GM12878 (cell line): ENCODE data around the gene TMEM18. TPM values are rescaled to one million over a fixed set of nuclear protein-coding genes. Genes with fewer than 3 reads are reported as not detected.

Experiments used
- ATAC-seq: fragments of 200-7000 bp; cut with Tn5 transposase; 3 replicates; pipeline ENCODE4 v1.9.1; 2020; ENCODE audit warnings: mild to moderate bottlenecking, moderate library complexity
- BruUV-seq: library from RNA; stranded (reverse); fragments of 400-500 nt; replicated peaks from 2 replicates; lab custom pipeline; 2021; lab: Mats Ljungman, UMichigan
- CTCF ChIA-PET: fragments of 300-600 bp; sonication (Branson Sonifier 250); formaldehyde crosslinking; extraction: SDS; loops from one replicate; lab custom pipeline; 2021; ENCODE audit warnings: inconsistent platforms; lab: Yijun Ruan, JAX
- POLR2A ChIA-PET: fragments of 350-600 bp; formaldehyde crosslinking; extraction: SDS; loops from one replicate; lab custom pipeline; 2021; ENCODE audit warnings: inconsistent platforms; lab: Charles Lee
- RAD21 ChIA-PET: fragments of 300-600 bp; sonication (Branson Sonifier 250); formaldehyde crosslinking; loops from one replicate; lab custom pipeline; 2023; ENCODE audit warnings: antibody characterized with exemption; ENCODE audit not compliant: unreplicated experiment; lab: Charles Lee
- SMC1A ChIA-PET: fragments of 300-600 bp; sonication (Branson Sonifier 250); formaldehyde crosslinking; loops from one replicate; lab custom pipeline; 2023; ENCODE audit not compliant: unreplicated experiment, uncharacterized antibody; lab: Charles Lee
- DNase-seq: peaks from one replicate; pipeline ENCODE4 v3.0.0-alpha.2; 2011; ENCODE audit warnings: low read depth, low spot score
- FAIRE-seq: peaks from 3 replicates; lab custom pipeline; 2011; peaks lifted over from hg19 to GRCh38; lab: Jason Lieb, UNC
- H2AFZ ChIP-seq: 2 replicates; pipeline ENCODE4 v1.6.0; 2011; ENCODE audit warnings: low read depth, low read length, control low read depth; ENCODE audit not compliant: control insufficient read depth
- H3K27ac ChIP-seq: 2 replicates; pipeline ENCODE4 v1.5.1; 2011; ENCODE audit warnings: control low read depth; ENCODE audit not compliant: control insufficient read depth, insufficient read depth
- H3K27me3 ChIP-seq, 2 experiments: replicated peaks in 1 of 2; 2 replicates each; pipeline versions ENCODE4 v1.6.0 to v1.6.1; 2011; ENCODE audit warnings: low read length in 1 of 2; ENCODE audit not compliant: control insufficient read depth in 2 of 2, insufficient read depth in 2 of 2
- H3K36me3 ChIP-seq, 2 experiments: 2 replicates each; pipeline ENCODE4 v1.5.1; 2011; ENCODE audit warnings: low read length in 1 of 2; ENCODE audit not compliant: control insufficient read depth in 2 of 2, insufficient read depth in 2 of 2
- H3K4me1 ChIP-seq: 2 replicates; pipeline ENCODE4 v1.6.1; 2011; ENCODE audit warnings: mild to moderate bottlenecking, low read length, moderate library complexity, mixed read lengths; ENCODE audit not compliant: control insufficient read depth, insufficient read depth
- H3K4me2 ChIP-seq: 2 replicates; pipeline ENCODE4 v1.6.0; 2011; ENCODE audit warnings: control low read depth; ENCODE audit not compliant: control insufficient read depth, insufficient read depth
- H3K4me3 ChIP-seq: fragments of 200-600 bp; sonication (generic); 2 replicates; pipeline ENCODE4 v1.5.1; 2016
- H3K79me2 ChIP-seq: 2 replicates; pipeline ENCODE4 v1.6.0; 2011; ENCODE audit warnings: low read length; ENCODE audit not compliant: control insufficient read depth, insufficient read depth
- H3K9ac ChIP-seq: 2 replicates; pipeline ENCODE4 v1.8.0; 2011; ENCODE audit warnings: low read length, control low read depth, mixed read lengths; ENCODE audit not compliant: control insufficient read depth, insufficient read depth
- H3K9me3 ChIP-seq: replicated peaks from 3 replicates; pipeline ENCODE4 v1.5.1; 2011; ENCODE audit warnings: mild to moderate bottlenecking, low read length; ENCODE audit not compliant: control insufficient read depth, insufficient read depth
- H4K20me1 ChIP-seq: 2 replicates; pipeline ENCODE4 v1.6.0; 2011; ENCODE audit not compliant: control insufficient read depth, insufficient read depth
- BCLAF1 ChIP-seq: fragments of 450-650 bp; IDR thresholded peaks from 2 replicates; pipeline ENCODE4 v1.6.1; 2017; ENCODE audit warnings: antibody characterized with exemption, mild to moderate bottlenecking, moderate library complexity
- EGR1 ChIP-seq, 2 experiments: IDR thresholded peaks; 1 replicate in 1 of 2; 2 replicates in 1 of 2; pipeline ENCODE4 v1.6.1; 2011 to 2012; ENCODE audit warnings: low read depth in 2 of 2, low read length in 2 of 2, borderline replicate concordance in 1 of 2, mild to moderate bottlenecking in 1 of 2, moderate library complexity in 1 of 2
- FOXM1 ChIP-seq: IDR thresholded peaks from 2 replicates; pipeline ENCODE4 v1.6.1; 2012; ENCODE audit warnings: low read depth, mild to moderate bottlenecking, inconsistent platforms, low read length, moderate library complexity
- JUNB ChIP-seq: IDR thresholded peaks from 2 replicates; pipeline ENCODE4 v1.6.1; 2016; ENCODE audit warnings: antibody characterized with exemption, mild to moderate bottlenecking
- MYC ChIP-seq: IDR thresholded peaks from 2 replicates; pipeline ENCODE4 v1.6.1; 2011; ENCODE audit warnings: mild to moderate bottlenecking, low read length, moderate library complexity, inconsistent platforms; ENCODE audit not compliant: insufficient read depth, insufficient replicate concordance, insufficient read length, severe bottlenecking
- NR2C1 ChIP-seq: fragments of 450-650 bp; IDR thresholded peaks from 2 replicates; pipeline ENCODE4 v1.6.1; 2017; ENCODE audit warnings: antibody characterized with exemption, mild to moderate bottlenecking, moderate library complexity
- PAX8 ChIP-seq: fragments of 450-650 bp; IDR thresholded peaks from 2 replicates; pipeline ENCODE4 v1.6.1; 2017; ENCODE audit warnings: mild to moderate bottlenecking, moderate library complexity
- SPI1 ChIP-seq: IDR thresholded peaks from 2 replicates; pipeline ENCODE4 v1.6.1; 2011; ENCODE audit warnings: low read depth, mild to moderate bottlenecking, low read length, moderate library complexity, borderline replicate concordance; ENCODE audit not compliant: insufficient read depth
- TAF1 ChIP-seq: IDR thresholded peaks from 2 replicates; pipeline ENCODE4 v1.6.1; 2011; ENCODE audit warnings: mild to moderate bottlenecking, low read depth, low read length, borderline replicate concordance
- TBL1XR1 ChIP-seq: IDR thresholded peaks from 2 replicates; pipeline ENCODE4 v1.6.1; 2012; ENCODE audit warnings: low read depth, low read length, improper control_type of control experiment
- TCF12 ChIP-seq: IDR thresholded peaks from 2 replicates; pipeline ENCODE4 v1.6.1; 2011; ENCODE audit warnings: low read depth, mild to moderate bottlenecking, low read length
- YBX1 ChIP-seq: fragments of 450-650 bp; IDR thresholded peaks from 2 replicates; pipeline ENCODE4 v1.6.1; 2016; ENCODE audit warnings: antibody characterized with exemption
- ZNF622 ChIP-seq: fragments of 450-650 bp; IDR thresholded peaks from 2 replicates; pipeline ENCODE4 v1.6.1; 2017; ENCODE audit warnings: mild to moderate bottlenecking, inconsistent platforms
- WGBS: methylation state at CpG from one replicate; pipeline ENCODE4 v1.1.6; 2016; ENCODE audit warnings: low lambda C conversion rate; ENCODE audit not compliant: insufficient replicate concordance, insufficient coverage; ENCODE audit errors: missing lambda C conversion rate; 5-methylcytosine and 5-hydroxymethylcytosine counted together
- in situ Hi-C: fragments of 300-500 bp; cut with MboI; formaldehyde crosslinking; loops from 9 replicates; pipeline ENCODE4 v1.14.3; 2018; ENCODE audit warnings: mixed read lengths
- intact Hi-C: fragments of 100-400 bp; cut with micrococcal nuclease; formaldehyde crosslinking; loops from one replicate; pipeline ENCODE4 v1.14.2; 2022; ENCODE audit not compliant: unreplicated experiment
- polyA plus RNA-seq, 11 experiments: library from polyadenylated mRNA; depleted of rRNA in 4 of 11; unstranded in 6 of 11; stranded (reverse) in 5 of 11; fragments of >200 nt; fragmentation: Nextera tagmentation in 4 of 11; fragmentation: Illumina TruSeq in 1 of 11; extraction: Ambion mirVana in 4 of 11; extraction: Trizol in 1 of 11; gene quantifications; 1 replicate in 1 of 11; 2 replicates in 10 of 11; pipeline versions ENCODE4 v1.2.1 to v1.2.3, GENCODE V29; 2011 to 2016; ENCODE audit warnings: inconsistent platforms in 2 of 11, missing spikeins in 2 of 11, low read depth in 1 of 11
- total RNA-seq, 4 experiments: library from RNA; depleted of rRNA in 3 of 4; stranded (reverse); fragments of >200 nt in 3 of 4; fragmentation: Illumina TruSeq in 1 of 4; extraction: Trizol in 1 of 4; gene quantifications; 2 replicates each; pipeline versions ENCODE4 v1.2.1 to v1.2.3, GENCODE V29; 2013 to 2021
- TF ChIP-seq, protein P1 (sequence below): IDR thresholded peaks from 2 replicates; pipeline ENCODE4 v1.6.1; 2012; ENCODE audit warnings: low read length, inconsistent platforms
- TF ChIP-seq, protein P2 (sequence below): fragments of 450-650 bp; IDR thresholded peaks from 2 replicates; pipeline ENCODE4 v1.6.1; 2017; ENCODE audit warnings: mild to moderate bottlenecking, moderate library complexity
- TF ChIP-seq, protein P3 (sequence below): IDR thresholded peaks from 2 replicates; pipeline ENCODE4 v1.6.1; 2011; ENCODE audit warnings: mild to moderate bottlenecking, low read depth, low read length, moderate library complexity; ENCODE audit not compliant: insufficient replicate concordance

TMEM18 gene
- total and polyA plus RNA-seq, 10 of the 15 experiments (the other 5 are each of a cell fraction or from before 2014, with no cell fraction given): 11.2 to 56.3 (median 26.0) TPM

GRCh38 chr2:639703-640102, 37.5 kb downstream of the TMEM18 start:
- Histone ChIP-seq H3K4me1 (no peaks in the 10 kb centered on the region), H2AFZ (no peak overlapping the region), H3K79me2 (no peaks in the 10 kb centered on the region), H3K4me2 (no peak overlapping the region), H3K4me3 (no peak overlapping the region), H3K9me3 (no peaks in the 10 kb centered on the region), H3K27me3 (no peaks in the 10 kb centered on the region), H4K20me1 (no peaks in the 10 kb centered on the region), H3K9ac (no peak overlapping the region), H3K27ac (no peak overlapping the region), H3K36me3 (no peaks in the 10 kb centered on the region)
- ATAC-seq (no peak), DNase-seq (no peak), FAIRE-seq (no peak)
- ChIA-PET RAD21 (no interaction called here), CTCF (no interaction called here), SMC1A (no interaction called here), POLR2A (no interaction called here)
- TF ChIP-seq TCF12 (no peak), TAF1 (no peak), SPI1 (no peak), TBL1XR1 (no peak), MYC (no peak), EGR1 (IDR thresholded peaks at IDR 0.05; ENCODE audit: borderline replicate concordance in 1 of 2, low read depth in 2 of 2, low read length in 2 of 2) (no peak), JUNB (no peak), NR2C1 (no peak), FOXM1 (no peak), ZNF622 (no peak), BCLAF1 (no peak), YBX1 (no peak), PAX8 (no peak)
- TF ChIP-seq, protein P1, sequence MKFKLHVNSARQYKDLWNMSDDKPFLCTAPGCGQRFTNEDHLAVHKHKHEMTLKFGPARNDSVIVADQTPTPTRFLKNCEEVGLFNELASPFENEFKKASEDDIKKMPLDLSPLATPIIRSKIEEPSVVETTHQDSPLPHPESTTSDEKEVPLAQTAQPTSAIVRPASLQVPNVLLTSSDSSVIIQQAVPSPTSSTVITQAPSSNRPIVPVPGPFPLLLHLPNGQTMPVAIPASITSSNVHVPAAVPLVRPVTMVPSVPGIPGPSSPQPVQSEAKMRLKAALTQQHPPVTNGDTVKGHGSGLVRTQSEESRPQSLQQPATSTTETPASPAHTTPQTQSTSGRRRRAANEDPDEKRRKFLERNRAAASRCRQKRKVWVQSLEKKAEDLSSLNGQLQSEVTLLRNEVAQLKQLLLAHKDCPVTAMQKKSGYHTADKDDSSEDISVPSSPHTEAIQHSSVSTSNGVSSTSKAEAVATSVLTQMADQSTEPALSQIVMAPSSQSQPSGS: no peak
- TF ChIP-seq, protein P2, sequence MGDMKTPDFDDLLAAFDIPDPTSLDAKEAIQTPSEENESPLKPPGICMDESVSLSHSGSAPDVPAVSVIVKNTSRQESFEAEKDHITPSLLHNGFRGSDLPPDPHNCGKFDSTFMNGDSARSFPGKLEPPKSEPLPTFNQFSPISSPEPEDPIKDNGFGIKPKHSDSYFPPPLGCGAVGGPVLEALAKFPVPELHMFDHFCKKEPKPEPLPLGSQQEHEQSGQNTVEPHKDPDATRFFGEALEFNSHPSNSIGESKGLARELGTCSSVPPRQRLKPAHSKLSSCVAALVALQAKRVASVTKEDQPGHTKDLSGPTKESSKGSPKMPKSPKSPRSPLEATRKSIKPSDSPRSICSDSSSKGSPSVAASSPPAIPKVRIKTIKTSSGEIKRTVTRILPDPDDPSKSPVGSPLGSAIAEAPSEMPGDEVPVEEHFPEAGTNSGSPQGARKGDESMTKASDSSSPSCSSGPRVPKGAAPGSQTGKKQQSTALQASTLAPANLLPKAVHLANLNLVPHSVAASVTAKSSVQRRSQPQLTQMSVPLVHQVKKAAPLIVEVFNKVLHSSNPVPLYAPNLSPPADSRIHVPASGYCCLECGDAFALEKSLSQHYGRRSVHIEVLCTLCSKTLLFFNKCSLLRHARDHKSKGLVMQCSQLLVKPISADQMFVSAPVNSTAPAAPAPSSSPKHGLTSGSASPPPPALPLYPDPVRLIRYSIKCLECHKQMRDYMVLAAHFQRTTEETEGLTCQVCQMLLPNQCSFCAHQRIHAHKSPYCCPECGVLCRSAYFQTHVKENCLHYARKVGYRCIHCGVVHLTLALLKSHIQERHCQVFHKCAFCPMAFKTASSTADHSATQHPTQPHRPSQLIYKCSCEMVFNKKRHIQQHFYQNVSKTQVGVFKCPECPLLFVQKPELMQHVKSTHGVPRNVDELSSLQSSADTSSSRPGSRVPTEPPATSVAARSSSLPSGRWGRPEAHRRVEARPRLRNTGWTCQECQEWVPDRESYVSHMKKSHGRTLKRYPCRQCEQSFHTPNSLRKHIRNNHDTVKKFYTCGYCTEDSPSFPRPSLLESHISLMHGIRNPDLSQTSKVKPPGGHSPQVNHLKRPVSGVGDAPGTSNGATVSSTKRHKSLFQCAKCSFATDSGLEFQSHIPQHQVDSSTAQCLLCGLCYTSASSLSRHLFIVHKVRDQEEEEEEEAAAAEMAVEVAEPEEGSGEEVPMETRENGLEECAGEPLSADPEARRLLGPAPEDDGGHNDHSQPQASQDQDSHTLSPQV: no peak
- TF ChIP-seq, protein P3, sequence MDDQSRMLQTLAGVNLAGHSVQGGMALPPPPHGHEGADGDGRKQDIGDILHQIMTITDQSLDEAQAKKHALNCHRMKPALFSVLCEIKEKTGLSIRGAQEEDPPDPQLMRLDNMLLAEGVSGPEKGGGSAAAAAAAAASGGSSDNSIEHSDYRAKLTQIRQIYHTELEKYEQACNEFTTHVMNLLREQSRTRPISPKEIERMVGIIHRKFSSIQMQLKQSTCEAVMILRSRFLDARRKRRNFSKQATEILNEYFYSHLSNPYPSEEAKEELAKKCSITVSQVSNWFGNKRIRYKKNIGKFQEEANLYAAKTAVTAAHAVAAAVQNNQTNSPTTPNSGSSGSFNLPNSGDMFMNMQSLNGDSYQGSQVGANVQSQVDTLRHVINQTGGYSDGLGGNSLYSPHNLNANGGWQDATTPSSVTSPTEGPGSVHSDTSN: no peak
- in situ Hi-C loops: loop anchor here (10.0 kb wide), 1 partner anchor 395 kb away; no protein-coding TSS in a partner anchor
- intact Hi-C loops: loop anchor here (5.0 to 10.0 kb wide), 2 partner anchors 905 to 1178 kb away; no protein-coding TSS in a partner anchor
- 19% methylated on average over 6 of the region's 6 CpGs for WGBS
- BruUV-seq: no TSS peak
